RKO (cell line): ENCODE measurements around the gene PC.

Experiments used
- DNase-seq: peaks from one replicate; pipeline ENCODE4 v3.0.0-alpha.2; 2016; ENCODE audit warnings: low spot score

Gene PC

GRCh38 chr11:66956689-66957290 is 1.4 kb downstream of the PC start:
- peak; percentile 35 for DNase-seq

- DNase-seq = no peak
Observed at GRCh38 chr11:66953081-66953833, 4.9 kb downstream of the PC start.

GRCh38 chr11:66951927-66952337 is 6.3 kb downstream of the PC start:
- no peak for DNase-seq

GRCh38 chr11:66951135-66951534 is 7.0 kb downstream of the PC start:
- DNase-seq = no peak

GRCh38 chr11:66950112-66950535 is 8.1 kb downstream of the PC start:
- DNase-seq = peak; percentile 90

- DNase-seq = no peak
Observed at GRCh38 chr11:66938582-66939135, 19.5 kb downstream of the PC start.

- DNase-seq = no peak
Observed at GRCh38 chr11:66937193-66937733, 20.9 kb downstream of the PC start.

- no peak for DNase-seq
Observed at GRCh38 chr11:66936311-66936711, 21.9 kb downstream of the PC start.

- DNase-seq = no peak
Observed at GRCh38 chr11:66934950-66935779, 23.0 kb downstream of the PC start.

GRCh38 chr11:66933531-66933930 is 24.7 kb downstream of the PC start:
- DNase-seq = no peak

- DNase-seq = no peak
Observed at GRCh38 chr11:66932543-66932942, 25.6 kb downstream of the PC start.

GRCh38 chr11:66929753-66930152 is 28.4 kb downstream of the PC start:
- DNase-seq = no peak

GRCh38 chr11:66924272-66924671 is 33.9 kb downstream of the PC start:
- no peak for DNase-seq

- DNase-seq = no peak
Observed at GRCh38 chr11:66922551-66922950, 35.6 kb downstream of the PC start.

GRCh38 chr11:66920978-66921784 is 37.0 kb downstream of the PC start:
- DNase-seq = no peak

GRCh38 chr11:66919923-66920322 is 38.3 kb downstream of the PC start:
- no peak for DNase-seq

- no peak for DNase-seq
Observed at GRCh38 chr11:66918741-66919140, 39.4 kb downstream of the PC start.

GRCh38 chr11:66915866-66916265 is 42.3 kb downstream of the PC start:
- no peak for DNase-seq

GRCh38 chr11:66915046-66915832 is 42.9 kb downstream of the PC start:
- DNase-seq = no peak

GRCh38 chr11:66914505-66914904 is 43.7 kb downstream of the PC start:
- no peak for DNase-seq

- DNase-seq = no peak
Observed at GRCh38 chr11:66912911-66913310, 45.3 kb downstream of the PC start.
